NK-92 (cell line): ENCODE measurements around the gene LAPTM5.
"Not testable (repeated sequence)": the region's sequence is repeated elsewhere in the genome, so short reads cannot be mapped to it uniquely, and the experiment has no call there.

Experiments used
- DNase-seq: peaks from one replicate; lab custom pipeline; 2025; ENCODE audit not compliant: unreplicated experiment; lab: John Stamatoyannopoulos, UW

Gene LAPTM5

DNA sequence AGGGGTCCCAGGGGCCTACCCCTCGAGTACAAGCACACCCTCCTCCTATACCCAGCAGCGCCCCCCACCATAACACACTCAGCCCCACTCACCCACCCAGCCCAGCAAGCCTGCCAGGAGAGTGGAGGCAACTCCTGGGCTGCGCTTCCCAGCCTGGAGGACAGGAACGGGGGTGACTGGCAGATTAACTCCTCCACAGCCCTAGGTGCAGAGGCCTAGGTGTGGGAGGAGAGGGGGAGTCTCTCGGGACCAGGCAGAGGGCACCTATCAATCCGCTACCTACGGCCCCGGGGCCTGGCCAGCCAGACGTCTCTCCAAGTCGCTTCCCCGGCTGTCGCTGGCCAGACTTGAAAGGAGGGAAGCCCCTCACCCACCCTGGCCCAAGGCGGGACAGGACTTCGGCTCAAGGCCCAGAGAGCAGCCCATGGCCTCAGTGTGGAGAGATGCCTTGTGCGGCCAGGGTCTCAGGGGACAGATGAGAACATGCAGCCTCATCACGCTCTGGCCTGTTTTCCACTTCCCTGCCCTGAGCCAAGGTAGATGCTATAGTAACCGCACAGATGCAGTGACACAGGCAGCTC is 59.1 kb downstream of the LAPTM5 start:
- no peak for DNase-seq

DNA sequence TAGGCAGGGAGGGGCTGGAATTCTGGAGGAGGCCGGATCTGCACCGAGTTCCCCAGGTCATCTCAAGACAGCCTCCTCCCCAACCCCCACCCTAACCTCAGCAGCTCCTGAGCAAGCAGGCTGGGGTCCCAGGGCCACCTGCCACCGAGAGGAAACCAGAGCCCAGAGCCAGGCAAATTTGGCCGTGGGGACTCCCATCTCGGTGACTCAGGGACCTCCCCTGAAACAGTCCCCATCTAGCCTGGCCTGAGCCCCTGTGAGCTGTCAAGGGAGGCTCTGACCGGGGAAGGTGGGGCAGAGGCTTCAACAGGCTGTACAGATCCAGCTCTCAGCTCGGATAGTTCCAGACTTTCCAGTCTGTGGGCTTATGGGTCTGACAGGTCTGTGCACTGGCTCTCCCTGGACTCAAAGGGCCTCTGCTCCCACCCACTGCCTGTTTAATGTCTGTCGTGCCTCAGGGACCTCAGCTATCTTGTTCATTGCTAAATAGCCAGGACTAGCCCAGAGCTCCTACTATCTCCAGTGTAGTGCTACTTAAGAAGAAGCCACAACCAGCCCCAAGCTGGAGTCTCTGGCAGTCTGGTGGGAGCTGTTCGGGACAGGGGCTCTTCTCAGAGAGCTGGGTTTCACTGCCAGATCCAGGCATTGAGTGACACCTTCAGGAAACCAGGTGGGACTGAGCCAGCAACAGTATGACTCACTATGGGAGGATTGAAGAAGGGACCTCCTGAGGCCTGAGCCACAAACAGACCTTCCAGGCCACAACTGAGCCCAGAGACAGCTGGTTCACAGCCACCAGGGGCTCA is 59.8 kb downstream of the LAPTM5 start:
- DNase-seq, result no peak

DNA sequence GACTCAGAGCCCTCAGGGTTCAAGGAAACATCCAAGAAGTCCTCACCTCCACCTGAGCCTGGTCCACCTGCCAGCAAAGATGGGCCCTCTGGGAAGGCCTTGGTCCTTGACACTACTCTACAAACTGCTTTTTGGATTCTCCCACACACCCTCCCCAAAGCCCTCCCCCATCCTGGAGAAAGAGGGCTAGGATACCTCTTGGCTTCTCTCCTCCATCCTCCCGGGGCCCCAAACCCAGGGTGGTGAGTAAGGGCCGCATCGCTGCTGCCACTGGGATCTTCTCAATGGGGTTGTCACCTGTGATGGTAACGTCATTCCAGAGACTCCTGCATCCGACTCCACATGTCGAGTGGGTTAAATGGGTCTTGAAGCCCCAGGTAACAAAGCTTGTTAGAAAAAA is 60.7 kb downstream of the LAPTM5 start:
- no peak for DNase-seq

DNA sequence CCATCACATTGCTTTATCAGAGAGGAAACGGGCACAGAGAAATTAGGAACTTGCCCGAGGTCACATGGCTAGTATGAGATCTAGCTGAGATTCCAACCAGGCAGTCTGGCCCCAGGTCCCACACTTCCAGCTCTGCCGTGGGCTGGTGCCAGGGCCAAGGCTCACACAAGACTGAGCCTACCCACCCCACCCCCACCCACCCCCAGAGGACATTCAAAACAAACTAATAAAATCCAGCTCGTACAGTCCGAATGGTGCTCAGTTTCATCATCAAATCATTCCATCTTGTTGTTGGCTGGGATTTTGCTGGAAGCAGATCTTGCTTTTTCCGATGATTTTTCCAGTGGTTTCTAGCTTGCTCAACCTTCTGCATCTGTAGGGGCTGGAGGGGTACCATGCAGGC is 62.1 kb downstream of the LAPTM5 start:
- no peak for DNase-seq

DNA sequence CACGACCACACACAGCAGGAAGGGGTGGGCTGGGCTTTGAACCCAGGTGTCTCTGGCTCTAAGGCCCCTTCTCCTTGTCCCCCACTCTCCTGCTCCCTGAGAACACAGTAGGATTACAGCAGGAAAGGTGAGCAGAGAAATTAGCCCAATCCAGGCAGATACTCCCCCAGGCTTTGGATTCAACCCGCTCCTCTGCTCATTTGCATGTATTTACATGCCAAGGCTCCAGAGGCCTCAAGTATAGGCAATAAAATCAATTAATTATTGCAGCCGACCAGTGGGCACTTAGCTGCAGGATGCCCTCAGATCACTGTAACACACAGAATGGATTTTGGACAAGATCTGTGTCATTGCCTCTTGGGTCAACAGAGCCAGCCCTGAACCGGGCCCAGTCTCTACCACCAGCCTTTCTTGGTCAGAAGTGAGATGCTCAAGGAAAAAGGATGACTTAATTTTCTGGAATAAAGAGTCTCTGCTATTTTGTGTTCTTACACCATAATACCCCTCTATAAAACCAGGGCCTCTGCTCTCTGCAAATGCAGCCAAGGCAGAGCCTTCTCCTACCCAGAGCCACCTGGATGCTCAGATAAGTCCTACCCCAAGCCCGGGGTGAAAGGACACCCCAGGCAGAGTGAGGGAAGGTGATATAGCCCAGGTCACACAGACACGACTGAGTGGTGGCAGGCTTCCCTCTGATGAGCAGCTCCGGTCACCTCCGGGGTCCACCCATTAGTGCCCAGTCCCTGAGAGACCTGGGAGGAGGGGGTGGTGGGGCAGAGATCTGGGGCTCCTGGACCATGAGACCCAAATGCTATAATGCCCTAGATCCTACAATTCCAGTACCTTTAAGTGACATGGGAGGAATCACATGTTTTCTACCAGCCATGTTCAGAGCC is 63.0 kb downstream of the LAPTM5 start:
- no peak for DNase-seq

DNA sequence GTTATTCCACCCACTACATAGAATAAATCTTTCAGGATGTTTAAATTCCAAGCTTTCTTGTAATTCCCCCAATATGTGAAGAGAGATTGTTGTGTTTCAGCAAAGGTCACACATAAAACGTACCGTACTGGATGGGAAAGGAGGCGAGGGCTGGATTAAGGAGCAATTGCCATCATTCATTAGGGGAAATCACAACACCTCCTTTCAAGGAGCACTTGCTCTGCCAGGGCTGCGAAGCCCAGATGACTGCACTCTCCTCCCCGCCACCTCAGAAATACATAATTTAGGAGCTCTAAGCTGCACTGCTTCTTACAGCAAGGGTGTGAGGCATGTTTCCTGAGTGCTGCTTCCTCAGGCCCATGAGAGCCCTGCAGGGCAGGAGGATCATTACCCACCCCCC is 63.8 kb downstream of the LAPTM5 start:
- no peak for DNase-seq

DNA sequence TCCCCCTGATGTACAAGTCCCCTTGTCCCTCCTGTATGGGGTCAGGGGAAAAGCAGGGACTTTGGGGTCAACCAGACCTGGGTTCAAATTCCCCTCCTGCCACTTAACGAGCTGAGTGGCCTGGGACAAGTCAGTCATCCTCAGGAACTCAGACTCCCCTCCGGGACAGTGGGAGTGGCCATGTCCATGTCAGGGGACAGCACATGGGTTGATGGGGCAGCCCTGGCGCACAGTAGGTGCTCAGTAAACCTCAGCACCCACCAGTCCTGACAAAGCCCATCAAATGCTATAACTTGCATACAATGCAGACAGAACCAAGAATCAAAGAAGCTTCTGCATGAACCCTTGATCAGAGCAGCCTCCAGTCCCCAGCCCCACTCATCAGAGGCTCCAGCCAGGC is 64.2 kb downstream of the LAPTM5 start:
- no peak for DNase-seq

DNA sequence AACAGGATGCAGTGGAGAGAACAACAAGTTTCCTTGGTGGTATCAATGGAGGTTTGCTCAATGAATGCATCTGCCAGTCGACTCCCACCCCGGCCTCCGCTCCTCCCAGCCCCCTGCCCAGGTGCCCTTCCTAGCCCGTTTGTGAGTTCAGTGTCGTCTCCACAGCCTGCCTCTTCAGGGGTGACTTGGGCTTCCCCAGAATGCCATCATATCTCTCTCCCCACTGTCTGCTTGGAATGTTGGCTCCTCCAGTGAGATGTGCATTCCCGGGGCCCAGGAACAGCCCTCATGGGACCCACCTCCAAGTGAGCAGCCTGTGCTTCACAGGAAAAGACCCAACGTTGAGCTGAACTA is 64.6 kb downstream of the LAPTM5 start:
- DNase-seq, result no peak

DNA sequence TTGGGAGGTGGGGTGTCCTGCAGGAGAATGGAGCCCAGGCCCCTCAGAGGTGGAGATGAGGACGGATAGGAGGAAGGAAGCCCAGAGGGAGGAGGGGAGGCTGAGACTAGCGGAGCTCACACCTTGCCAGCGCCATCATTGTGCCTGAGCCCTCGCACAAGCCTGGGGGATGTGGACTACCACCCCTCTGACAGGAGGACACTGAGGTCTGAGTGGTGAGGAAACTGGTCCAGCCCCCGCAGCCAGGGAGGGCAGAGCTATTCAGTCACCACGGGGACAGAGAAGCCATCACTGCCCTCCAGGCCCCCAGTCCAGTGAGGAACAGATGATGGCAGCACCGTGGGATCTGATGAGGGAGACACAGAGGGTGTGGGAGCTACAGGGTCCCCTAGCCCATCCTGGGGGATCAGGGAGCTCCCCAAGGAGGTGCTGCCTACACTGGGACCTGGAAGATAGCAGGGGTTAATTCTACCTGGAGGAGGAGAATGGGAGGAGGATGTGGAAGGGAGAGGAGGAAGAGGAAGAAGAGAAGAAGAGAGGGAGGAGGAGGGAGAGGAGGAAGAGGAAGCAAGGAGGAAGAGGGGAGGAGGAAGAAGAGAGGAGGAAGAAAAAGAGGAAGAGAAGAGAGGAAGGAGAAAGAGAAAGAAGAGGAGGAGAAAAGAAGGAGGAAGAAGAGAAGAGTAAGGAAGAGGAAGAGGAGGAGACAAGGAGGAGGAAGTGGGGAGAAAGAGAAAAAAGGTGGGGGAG is 65.2 kb downstream of the LAPTM5 start:
- no peak for DNase-seq

DNA sequence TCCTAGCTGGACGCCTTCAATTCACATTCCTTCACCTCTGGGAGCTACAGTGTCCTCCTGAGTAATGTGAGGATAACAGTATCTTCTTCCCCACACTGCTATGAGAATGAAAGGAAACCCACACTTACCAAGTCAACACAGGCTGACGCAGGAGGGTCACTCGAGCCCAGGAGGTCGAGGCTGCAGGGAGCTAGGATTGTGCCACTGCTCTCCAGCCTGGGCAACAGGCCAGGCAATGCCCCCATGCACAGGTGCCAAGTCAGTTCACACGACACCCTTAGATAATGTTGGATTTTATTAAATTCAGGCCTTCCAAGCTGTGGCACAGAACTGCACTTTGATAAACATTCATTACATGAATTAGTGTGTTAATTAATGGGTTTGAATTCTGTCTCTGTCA is 66.1 kb downstream of the LAPTM5 start:
- DNase-seq, result no peak

DNA sequence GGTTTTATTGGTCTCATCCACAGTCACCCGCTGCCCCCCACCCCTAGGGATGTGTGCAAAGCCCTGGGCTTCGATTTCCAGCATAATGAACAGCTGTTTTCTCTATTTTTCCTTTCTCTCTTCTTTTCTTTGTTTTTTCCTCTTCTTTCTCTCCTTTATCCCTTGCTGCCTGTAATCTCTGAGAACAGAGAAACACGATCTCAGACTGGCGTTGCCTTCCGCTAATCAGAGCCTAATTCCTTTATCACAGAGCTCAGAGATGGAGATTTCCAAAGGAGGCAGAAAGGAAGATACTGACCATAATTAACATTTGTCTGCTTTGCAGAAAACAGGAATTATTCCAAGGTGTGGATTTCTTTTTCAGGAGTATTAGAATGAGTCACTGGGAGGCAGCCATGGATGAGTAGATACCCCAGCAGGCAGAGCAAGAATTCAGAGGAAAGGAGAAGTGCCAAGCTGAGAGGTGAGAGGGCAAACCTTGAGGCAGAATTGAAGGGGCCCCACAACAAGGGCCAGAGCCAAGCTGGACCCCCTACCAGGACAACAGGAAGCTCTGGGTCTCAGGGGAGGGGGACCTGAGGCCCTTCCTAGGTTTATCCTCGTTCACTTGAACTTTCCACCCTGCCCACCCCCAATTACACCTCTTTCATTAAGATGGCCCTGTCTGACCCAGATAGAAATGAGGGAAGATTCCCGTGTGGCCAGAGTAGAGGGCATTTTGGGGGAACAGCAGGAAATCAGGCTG is 67.5 kb downstream of the LAPTM5 start:
- DNase-seq, result no peak

DNA sequence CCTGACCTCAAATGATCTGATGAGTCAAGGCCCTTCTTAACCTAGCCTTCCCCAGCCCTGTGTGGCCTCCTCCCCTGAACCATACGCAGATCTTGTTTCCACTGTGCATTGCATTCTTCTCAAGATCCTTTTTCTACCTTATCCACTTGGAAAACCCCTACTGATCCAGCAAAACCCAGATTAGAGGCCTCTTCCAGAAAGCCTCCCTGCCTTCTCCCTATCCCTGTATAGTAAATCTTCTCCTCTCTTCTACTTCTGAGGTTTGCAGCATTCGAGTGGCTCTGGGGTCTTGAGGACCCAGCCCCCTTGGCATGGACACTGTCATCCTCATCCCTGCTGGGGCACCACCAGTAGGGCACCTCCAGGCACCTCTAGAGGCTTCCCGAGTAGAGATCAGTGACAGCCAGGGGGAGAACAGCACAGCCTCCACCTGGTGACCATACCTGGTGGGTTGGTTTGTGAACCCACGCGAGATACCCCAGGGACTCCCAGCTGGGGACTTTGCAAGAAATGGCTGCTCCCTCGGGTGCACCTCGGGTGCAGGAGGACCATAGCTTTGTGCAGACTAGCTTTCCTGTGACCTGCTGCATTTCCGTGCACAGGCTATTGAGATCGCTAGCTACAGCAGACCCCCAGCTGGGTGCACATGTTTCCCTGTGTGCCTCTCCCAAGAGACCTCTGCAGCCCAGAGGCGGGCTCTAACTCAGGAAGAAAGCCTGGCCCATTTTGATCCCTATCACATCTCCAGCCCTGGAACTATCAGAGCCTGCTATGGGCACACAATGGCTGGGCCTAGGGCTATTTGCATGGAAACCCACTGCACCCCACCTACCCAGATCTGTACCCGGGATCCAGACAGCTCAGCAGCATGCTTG is 68.4 kb downstream of the LAPTM5 start:
- DNase-seq, result no peak

DNA sequence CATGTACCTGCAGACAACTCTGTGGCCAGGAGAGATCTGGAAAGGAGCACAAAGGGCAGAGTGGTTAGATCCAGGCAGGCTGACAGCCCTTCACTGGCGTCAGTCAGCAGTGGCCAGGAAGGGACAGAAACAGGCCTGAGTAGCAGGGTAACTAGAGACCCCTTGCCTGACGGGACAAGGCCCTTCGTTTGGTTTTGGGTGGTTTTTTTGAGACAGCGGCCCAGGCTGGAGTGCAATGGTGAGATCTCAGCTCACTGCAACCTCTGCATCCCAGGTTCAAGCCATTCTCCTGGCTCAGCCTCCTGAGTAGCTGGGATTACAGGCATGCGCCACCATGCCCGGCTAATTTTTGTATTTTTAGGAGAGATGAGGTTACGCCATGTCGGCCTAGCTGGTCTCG is 69.1 kb downstream of the LAPTM5 start:
- not testable (repeated sequence) for DNase-seq

DNA sequence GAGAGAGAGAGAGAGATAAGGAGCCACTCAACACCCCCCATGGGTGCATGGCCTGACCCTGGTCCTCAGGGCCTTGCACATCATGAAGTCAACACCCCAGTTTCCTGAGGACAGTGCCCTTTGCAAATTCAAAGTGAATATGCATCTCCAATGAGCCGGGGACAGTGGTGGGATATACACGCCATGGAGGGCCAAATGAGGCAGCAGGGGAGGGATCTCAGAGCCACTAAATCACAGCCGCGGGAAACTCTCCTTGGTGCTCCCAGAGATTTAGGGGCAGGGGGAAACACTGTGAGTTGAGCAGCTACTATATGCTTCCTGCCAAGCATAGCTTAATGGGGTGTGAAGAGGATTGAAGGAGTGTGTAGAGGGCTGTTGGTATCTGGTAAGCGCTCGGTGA is 69.7 kb downstream of the LAPTM5 start:
- DNase-seq, result no peak

DNA sequence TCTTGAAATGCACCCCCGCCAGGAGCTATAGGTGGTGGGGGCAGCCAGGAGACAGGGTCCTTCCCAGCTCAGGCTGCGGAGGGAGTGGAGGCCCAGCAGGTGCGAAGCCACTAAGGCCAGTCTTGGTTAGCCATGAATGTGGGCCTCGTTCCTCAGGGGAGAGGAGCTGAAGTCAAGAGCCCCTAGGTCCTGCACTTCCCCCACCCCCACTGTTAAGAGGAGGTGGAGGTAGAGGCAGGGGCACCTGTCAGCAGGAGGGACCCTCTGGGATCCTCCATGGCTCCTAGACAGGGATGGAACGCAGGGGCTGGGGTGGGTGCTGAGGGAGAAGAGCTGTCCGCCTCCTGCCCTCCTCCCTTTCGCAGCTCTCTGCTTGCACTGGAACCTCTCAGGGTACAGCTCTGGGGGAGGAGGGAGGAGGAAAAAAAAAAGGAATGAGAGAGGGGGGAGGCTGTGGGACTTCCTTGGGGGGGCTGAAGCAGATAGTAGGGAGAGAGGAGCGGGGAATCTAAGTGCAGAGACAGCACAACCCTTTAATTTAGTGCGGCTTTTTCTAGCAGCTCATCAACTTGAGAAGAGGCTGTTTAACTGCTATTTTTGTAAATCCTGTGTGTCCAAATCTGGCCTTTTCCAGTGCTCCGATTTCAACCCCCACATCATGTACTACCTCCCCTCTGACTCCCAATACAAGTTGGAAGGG is 71.2 kb downstream of the LAPTM5 start:
- DNase-seq, result no peak

DNA sequence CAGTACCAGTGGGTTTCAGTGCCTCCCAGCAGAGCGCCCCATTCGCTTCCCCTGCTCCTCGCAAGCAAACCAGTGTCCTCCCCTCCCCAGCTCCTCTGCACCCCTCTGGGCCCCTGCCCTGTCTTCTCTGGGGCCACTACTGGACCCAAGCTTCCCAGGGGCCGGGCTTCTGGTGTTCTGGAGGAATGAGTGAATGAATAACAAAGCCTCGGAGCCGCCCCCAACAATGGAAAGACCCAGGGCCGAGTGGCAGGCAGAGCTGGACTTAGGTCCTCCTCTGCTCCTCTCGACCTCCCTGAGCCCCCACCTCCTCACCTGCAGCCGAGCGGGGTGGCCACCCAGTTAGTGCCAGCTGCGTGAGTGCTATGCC is 71.8 kb downstream of the LAPTM5 start:
- no peak for DNase-seq

DNA sequence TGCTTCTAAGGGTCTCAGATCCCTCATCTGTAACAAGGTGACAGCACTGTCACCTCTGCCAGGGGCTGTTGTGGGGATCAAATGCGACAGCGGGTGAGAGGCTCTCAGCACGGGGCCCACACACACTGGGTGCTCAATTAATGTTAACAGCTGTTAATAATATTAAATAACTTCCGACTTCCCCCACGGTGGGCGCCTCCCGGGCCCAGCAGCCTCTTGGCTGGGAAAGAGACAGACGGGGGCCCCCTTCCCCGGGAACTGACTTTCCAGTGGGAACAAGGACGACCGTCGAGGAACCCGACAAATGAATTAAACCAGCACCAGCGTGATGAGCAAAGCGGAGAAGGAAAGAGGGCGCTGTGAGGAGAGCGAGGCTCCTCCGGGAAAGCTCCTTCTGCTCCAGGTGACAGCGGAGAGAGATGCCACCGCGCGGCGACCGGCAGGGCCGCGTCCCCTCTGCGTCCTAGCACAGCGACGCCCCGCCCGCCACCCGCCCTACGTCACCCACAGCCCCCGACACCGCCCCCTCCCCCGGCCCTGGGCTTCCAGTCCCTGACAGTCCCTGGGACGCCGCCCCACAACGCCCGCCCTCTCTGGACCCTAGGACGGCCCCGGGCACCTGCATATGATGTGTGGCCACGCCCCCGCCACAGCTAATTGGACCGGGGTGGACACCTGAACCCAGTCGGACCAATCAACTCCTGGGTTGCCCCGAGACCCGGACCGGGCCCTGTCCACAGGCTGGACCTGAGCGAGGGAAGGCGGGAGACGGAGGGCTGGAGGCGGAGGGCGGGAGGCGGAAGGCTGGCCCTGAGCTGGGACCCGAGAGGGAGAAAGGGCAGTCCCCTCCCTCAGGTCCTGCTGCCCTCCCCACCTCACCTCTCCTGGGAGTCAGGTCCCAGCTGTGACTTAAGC is 72.4 kb downstream of the LAPTM5 start:
- no peak for DNase-seq

DNA sequence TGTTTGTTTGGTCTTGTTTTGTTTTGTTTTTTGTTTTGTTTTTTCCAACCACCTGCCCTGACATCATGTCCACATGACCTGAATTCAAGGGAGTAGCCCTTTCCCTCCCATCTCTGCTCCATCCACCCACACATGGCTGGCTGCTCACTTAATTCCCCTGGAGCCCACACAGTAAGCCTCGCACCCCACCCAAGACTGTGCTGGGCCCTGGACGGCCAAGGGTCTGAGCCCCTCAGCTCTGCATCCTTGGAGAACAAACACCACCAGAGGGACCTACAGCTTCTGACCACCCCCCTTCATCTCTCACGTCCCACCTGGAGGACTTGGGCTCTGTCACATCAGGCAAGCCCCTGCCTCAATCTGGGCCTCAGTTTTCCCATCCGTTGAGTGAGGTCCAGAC is 73.3 kb downstream of the LAPTM5 start:
- DNase-seq, result no peak
